ENCODE data around the gene NTRK1. TPM values are rescaled to one million over a fixed set of nuclear protein-coding genes. Genes with fewer than 3 reads are reported as not detected.

Gene NTRK1
- total RNA-seq, 1 donor from 2014 or later, result 6.6 TPM

DNA sequence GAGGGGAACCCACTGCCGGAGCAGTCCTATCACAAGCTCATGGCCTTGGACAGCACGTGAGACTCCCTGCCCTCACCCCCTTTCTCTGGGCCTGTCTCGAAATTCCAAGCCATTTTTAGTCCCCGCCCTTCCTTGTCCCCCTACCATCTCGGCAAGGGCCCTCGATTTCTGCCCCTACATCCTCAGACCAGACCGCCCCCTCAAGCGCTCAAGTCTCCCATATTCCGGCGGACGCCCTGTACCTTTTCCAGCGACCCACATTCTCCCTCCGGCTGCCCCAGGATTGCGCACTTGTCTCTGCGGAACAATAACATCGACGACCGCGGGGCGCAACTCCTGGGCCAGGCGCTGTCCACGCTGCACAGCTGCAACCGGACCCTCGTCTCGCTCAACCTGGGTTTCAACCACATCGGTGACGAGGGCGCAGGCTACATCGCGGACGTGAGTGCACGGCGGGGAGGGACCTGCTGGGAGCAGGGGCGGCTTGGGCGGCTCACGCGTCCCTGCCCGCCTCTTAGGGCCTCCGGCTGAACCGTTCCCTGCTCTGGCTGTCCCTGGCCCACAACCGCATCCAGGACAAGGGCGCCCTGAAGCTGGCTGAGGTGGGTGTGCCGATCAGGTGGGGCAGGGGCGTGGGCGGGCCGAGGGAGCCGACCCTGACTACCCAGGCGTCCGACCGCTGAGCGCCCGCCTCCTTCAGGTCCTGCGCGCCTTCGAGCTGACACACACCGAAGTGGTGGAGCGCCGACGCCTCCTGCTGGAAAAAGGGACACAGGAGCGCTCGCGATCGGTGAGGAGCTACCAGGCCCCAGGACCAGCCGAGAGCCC is 66.8 kb downstream of the NTRK1 start:
- Mint-ChIP-seq H3K36me3 (no peaks in the 10 kb centered on the region), H3K27me3 (peaks cover 88% of the 10 kb centered on the region), H3K27ac (peak overlapping the region; percentile 13), H3K4me3 (peak overlapping the region; percentile 78), H3K9me3 (no peaks in the 10 kb centered on the region), H3K4me1 (ENCODE audit: unreplicated experiment) (peaks cover 26% of the 10 kb centered on the region)
- peak; percentile 83 for TF ChIP-seq CTCF (conservative IDR thresholded peaks at IDR 0.05)
- peak; percentile 84 for DNase-seq (ENCODE audit: extremely low spot score, unreplicated experiment)

DNA sequence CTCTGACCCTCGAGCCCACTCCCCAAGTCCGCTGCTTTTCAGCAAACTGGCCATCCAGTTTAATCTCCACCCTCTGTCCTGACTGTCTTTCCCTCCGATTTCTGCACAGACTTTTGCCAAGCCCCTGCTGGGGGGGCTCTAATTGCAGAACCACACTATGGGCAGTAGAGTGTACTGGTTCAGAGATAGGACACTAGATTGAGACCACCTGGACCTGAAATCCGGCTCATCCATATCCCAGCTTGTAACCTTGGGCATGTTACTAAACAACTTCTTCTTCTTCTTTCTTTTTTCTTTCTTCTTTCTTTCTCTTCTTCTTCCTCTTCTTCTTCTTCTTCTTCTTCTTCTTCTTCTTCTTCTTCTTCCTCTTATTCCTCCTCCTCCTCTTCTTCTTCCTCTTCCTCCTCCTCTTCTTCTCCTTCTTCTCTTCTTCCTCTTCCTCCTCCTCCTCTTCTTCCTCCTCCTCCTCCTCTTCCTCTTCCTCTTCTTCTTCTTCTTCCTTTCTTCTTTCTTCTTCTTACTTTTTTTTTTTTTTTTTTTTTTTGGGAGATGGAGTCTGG is 67.5 kb downstream of the NTRK1 start:
- Mint-ChIP-seq H3K27ac (no peak overlapping the region), H3K27me3 (peaks cover 86% of the 10 kb centered on the region), H3K4me3 (peak overlapping the region; percentile 78), H3K36me3 (peaks cover 2% of the 10 kb centered on the region), H3K9me3 (no peaks in the 10 kb centered on the region), H3K4me1 (ENCODE audit: unreplicated experiment) (peaks cover 30% of the 10 kb centered on the region)
- peak; percentile 14 for TF ChIP-seq CTCF (conservative IDR thresholded peaks at IDR 0.05)
- DNase-seq (ENCODE audit: extremely low spot score, unreplicated experiment), result no peak

GRCh38 chr1:156929596-156930238 is 69.1 kb downstream of the NTRK1 start:
- H3K4me1 Mint-ChIP-seq (ENCODE audit: unreplicated experiment), result peaks cover 26% of the 10 kb centered on the region
- H3K4me3 Mint-ChIP-seq, result no peak overlapping the region
- H3K27ac Mint-ChIP-seq, result no peak overlapping the region
- no peaks in the 10 kb centered on the region for H3K9me3 Mint-ChIP-seq
- peaks cover 3% of the 10 kb centered on the region for H3K36me3 Mint-ChIP-seq
- DNase-seq (ENCODE audit: extremely low spot score, unreplicated experiment), result no peak
- H3K27me3 Mint-ChIP-seq, result peaks cover 71% of the 10 kb centered on the region
- TF ChIP-seq CTCF (conservative IDR thresholded peaks at IDR 0.05), result no peak

- no peak overlapping the region for H3K27ac Mint-ChIP-seq
- no peak overlapping the region for H3K4me3 Mint-ChIP-seq
- peaks cover 26% of the 10 kb centered on the region for H3K4me1 Mint-ChIP-seq (ENCODE audit: unreplicated experiment)
- no peak for TF ChIP-seq CTCF (conservative IDR thresholded peaks at IDR 0.05)
- H3K36me3 Mint-ChIP-seq, result peaks cover 8% of the 10 kb centered on the region
- H3K27me3 Mint-ChIP-seq, result peaks cover 63% of the 10 kb centered on the region
- H3K9me3 Mint-ChIP-seq, result no peaks in the 10 kb centered on the region
- no peak for DNase-seq (ENCODE audit: extremely low spot score, unreplicated experiment)
Observed at GRCh38 chr1:156930483-156930882, 69.8 kb downstream of the NTRK1 start.

Other genes with a start within 250 kb of the NTRK1 start
- not detected in 2 replicates for gene HAPLN2, start 241.4 kb upstream of the NTRK1 start, total RNA-seq (ENCODE audit: low replicate concordance)
- 12.6 TPM in 1 of 2 replicates, not detected in the other for gene BCAN, start 218.7 kb upstream of the NTRK1 start, total RNA-seq (ENCODE audit: low replicate concordance)
- 8.1 and 125 TPM in 2 replicates for gene NES, start 183.5 kb upstream of the NTRK1 start, total RNA-seq (ENCODE audit: low replicate concordance)
- gene CRABP2, start 155.3 kb upstream of the NTRK1 start, total RNA-seq (ENCODE audit: low replicate concordance), result 83.7 and 370 TPM in 2 replicates
- 35.2 and 39.7 TPM in 2 replicates for gene METTL25B, start 132.4 kb upstream of the NTRK1 start, total RNA-seq (ENCODE audit: low replicate concordance)
- gene ISG20L2, start 132.1 kb upstream of the NTRK1 start, total RNA-seq (ENCODE audit: low replicate concordance), result 35.3 and 42.0 TPM in 2 replicates
- 47.4 and 58.6 TPM in 2 replicates for gene MRPL24, start 119.8 kb upstream of the NTRK1 start, total RNA-seq (ENCODE audit: low replicate concordance)
- gene HDGF, start 109.2 kb upstream of the NTRK1 start, total RNA-seq (ENCODE audit: low replicate concordance), result 249 and 270 TPM in 2 replicates
- 79.1 and 81.8 TPM in 2 replicates for gene PRCC, start 93.3 kb upstream of the NTRK1 start, total RNA-seq (ENCODE audit: low replicate concordance)
- gene SH2D2A, start 44.0 kb upstream of the NTRK1 start, total RNA-seq (ENCODE audit: low replicate concordance), result 0.48 and 2.2 TPM in 2 replicates
- 1.7 TPM in 1 of 2 replicates, not detected in the other for gene INSRR, start 1.7 kb upstream of the NTRK1 start, total RNA-seq (ENCODE audit: low replicate concordance)
- gene PEAR1, start 32.9 kb downstream of the NTRK1 start, total RNA-seq (ENCODE audit: low replicate concordance), result 0.14 and 11.7 TPM in 2 replicates
- gene LRRC71, start 59.8 kb downstream of the NTRK1 start, total RNA-seq (ENCODE audit: low replicate concordance), result 0.58 TPM in 1 of 2 replicates, not detected in the other
- 33.7 and 43.7 TPM in 2 replicates for gene ARHGEF11, start 184.9 kb downstream of the NTRK1 start, total RNA-seq (ENCODE audit: low replicate concordance)
- not detected in 2 replicates for gene ETV3L, start 238.9 kb downstream of the NTRK1 start, total RNA-seq (ENCODE audit: low replicate concordance)

All from type B pancreatic cell (in vitro differentiated cells).